T-helper 2 cell treated with Interferon-gamma antibody and Interleukin-4, amounts not matched to agents 100 ng/mL and 5 ng/mL, for 36 hours (primary cell): ENCODE results near the gene RAB44. TPM values are rescaled to one million over a fixed set of nuclear protein-coding genes. Genes with fewer than 3 reads are reported as not detected.

Source experiments
- intact Hi-C: fragments of 100-400 bp; cut with micrococcal nuclease; formaldehyde crosslinking; loops from one replicate; pipeline ENCODE4 v1.15.1; 2023
- total RNA-seq: library from RNA; stranded (reverse); gene quantifications from 2 replicates; pipeline ENCODE4 v1.2.3, GENCODE V29; 2022

Gene RAB44
- total RNA-seq, 1 donor from 2014 or later = 0.07 TPM

- intact Hi-C loops = no loop called here
Measured at GRCh38 chr6:36712816-36713215, 15.2 kb downstream of the RAB44 start.

- intact Hi-C loops = no loop called here
Measured at GRCh38 chr6:36713846-36714245, 16.2 kb downstream of the RAB44 start.

GRCh38 chr6:36714511-36714910, 16.9 kb downstream of the RAB44 start:
- intact Hi-C loops = no loop called here

GRCh38 chr6:36715469-36715868, 17.8 kb downstream of the RAB44 start:
- intact Hi-C loops = no loop called here

- intact Hi-C loops = no loop called here
Measured at GRCh38 chr6:36716476-36717093, 19.0 kb downstream of the RAB44 start.

GRCh38 chr6:36717231-36717825, 19.7 kb downstream of the RAB44 start:
- intact Hi-C loops = no loop called here

GRCh38 chr6:36717871-36718540, 20.4 kb downstream of the RAB44 start:
- intact Hi-C loops = no loop called here

- intact Hi-C loops = no loop called here
Measured at GRCh38 chr6:36718560-36718959, 20.9 kb downstream of the RAB44 start.

GRCh38 chr6:36719126-36719525, 21.5 kb downstream of the RAB44 start:
- intact Hi-C loops = no loop called here

GRCh38 chr6:36720251-36721141, 22.9 kb downstream of the RAB44 start:
- intact Hi-C loops = no loop called here

GRCh38 chr6:36721369-36722140, 23.9 kb downstream of the RAB44 start:
- intact Hi-C loops = no loop called here

GRCh38 chr6:36722365-36722764, 24.7 kb downstream of the RAB44 start:
- intact Hi-C loops = no loop called here

GRCh38 chr6:36722879-36723278, 25.3 kb downstream of the RAB44 start:
- intact Hi-C loops = no loop called here

- intact Hi-C loops = loop anchor here (1.0 kb wide), 1 partner anchor 101 kb away; no protein-coding TSS in a partner anchor
Measured at GRCh38 chr6:36723992-36724391, 26.4 kb downstream of the RAB44 start.

- intact Hi-C loops = loop anchor here (1.0 kb wide), 1 partner anchor 101 kb away; no protein-coding TSS in a partner anchor
Measured at GRCh38 chr6:36724514-36725390, 27.1 kb downstream of the RAB44 start.

GRCh38 chr6:36725581-36725980, 28.0 kb downstream of the RAB44 start:
- intact Hi-C loops = no loop called here

GRCh38 chr6:36727505-36728021, 29.9 kb downstream of the RAB44 start:
- intact Hi-C loops = no loop called here

GRCh38 chr6:36728289-36729160, 30.9 kb downstream of the RAB44 start:
- intact Hi-C loops = no loop called here

GRCh38 chr6:36729161-36729524, 31.5 kb downstream of the RAB44 start:
- intact Hi-C loops = no loop called here
